H9 (cell line): ENCODE data around the gene CACNA1F. TPM values are rescaled to one million over a fixed set of nuclear protein-coding genes. Genes with fewer than 3 reads are reported as not detected.

ENCODE experiments used
- DNase-seq: peaks from one replicate; pipeline ENCODE4 v3.0.0-alpha.2; 2017
- H2AFZ ChIP-seq: one replicate; pipeline ENCODE4 v1.6.1; 2013; ENCODE audit warnings: mild to moderate bottlenecking, low read length, control low read depth, moderate library complexity
- H2AK5ac ChIP-seq: 2 replicates; pipeline ENCODE4 v1.6.1; 2013; ENCODE audit warnings: low read length, control low read depth, mixed read lengths; ENCODE audit not compliant: insufficient read length
- H2BK120ac ChIP-seq: one replicate; pipeline ENCODE4 v1.6.1; 2013; ENCODE audit warnings: low read depth, mild to moderate bottlenecking, low read length, control low read depth, inconsistent platforms; ENCODE audit not compliant: poor library complexity, severe bottlenecking
- H2BK12ac ChIP-seq: 2 replicates; pipeline ENCODE4 v1.6.1; 2013; ENCODE audit warnings: low read length, control low read depth, mixed read lengths, low read depth; ENCODE audit not compliant: insufficient read length
- H2BK15ac ChIP-seq: 2 replicates; pipeline ENCODE4 v1.6.1; 2013; ENCODE audit warnings: low read depth, low read length, control low read depth
- H2BK20ac ChIP-seq: one replicate; pipeline ENCODE4 v1.6.1; 2013; ENCODE audit warnings: low read depth, mild to moderate bottlenecking, low read length, control low read depth, inconsistent platforms; ENCODE audit not compliant: poor library complexity, severe bottlenecking
- H2BK5ac ChIP-seq: 2 replicates; pipeline ENCODE4 v1.6.1; 2013; ENCODE audit warnings: low read length, control low read depth, mixed read lengths; ENCODE audit not compliant: insufficient read length
- H3K14ac ChIP-seq: 2 replicates; pipeline ENCODE4 v1.6.1; 2013; ENCODE audit warnings: low read length, control low read depth; ENCODE audit not compliant: insufficient read depth
- H3K18ac ChIP-seq: 2 replicates; pipeline ENCODE4 v1.6.1; 2013; ENCODE audit warnings: low read depth, mild to moderate bottlenecking, mixed read lengths, low read length, control low read depth; ENCODE audit not compliant: insufficient read length
- H3K23ac ChIP-seq: 2 replicates; pipeline ENCODE4 v1.6.1; 2013; ENCODE audit warnings: low read length, control low read depth, mixed read lengths, low read depth; ENCODE audit not compliant: insufficient read length
- H3K23me2 ChIP-seq: 2 replicates; pipeline ENCODE4 v1.6.1; 2013; ENCODE audit warnings: low read depth, mild to moderate bottlenecking, mixed read lengths, low read length, control low read depth; ENCODE audit not compliant: insufficient read length, poor library complexity, severe bottlenecking
- H3K27ac ChIP-seq: 2 replicates; pipeline ENCODE4 v1.5.1; 2013; ENCODE audit warnings: low read length, control low read depth, mixed read lengths, low read depth; ENCODE audit not compliant: insufficient read length
- H3K27me3 ChIP-seq: 2 replicates; pipeline ENCODE4 v1.6.1; 2013; ENCODE audit warnings: low read length, control low read depth, inconsistent platforms; ENCODE audit not compliant: insufficient read depth
- H3K4ac ChIP-seq: 2 replicates; pipeline ENCODE4 v1.6.1; 2013; ENCODE audit warnings: low read depth, mild to moderate bottlenecking, control low read depth, inconsistent platforms, low read length, moderate library complexity
- H3K4me1 ChIP-seq: 2 replicates; pipeline ENCODE4 v1.6.1; 2013; ENCODE audit warnings: low read length, control low read depth, inconsistent platforms; ENCODE audit not compliant: insufficient read depth
- H3K4me2 ChIP-seq: 2 replicates; pipeline ENCODE4 v1.6.1; 2013; ENCODE audit warnings: low read length, control low read depth, mixed read lengths; ENCODE audit not compliant: insufficient read length, insufficient read depth
- H3K56ac ChIP-seq: 2 replicates; pipeline ENCODE4 v1.6.1; 2013; ENCODE audit warnings: low read depth, mild to moderate bottlenecking, mixed read lengths, low read length, control low read depth; ENCODE audit not compliant: insufficient read length
- H3K79me1 ChIP-seq: 2 replicates; pipeline ENCODE4 v1.6.1; 2013; ENCODE audit warnings: low read depth, mild to moderate bottlenecking, moderate library complexity, low read length, control low read depth, inconsistent platforms; ENCODE audit not compliant: insufficient read depth, poor library complexity, severe bottlenecking
- H3K79me2 ChIP-seq: 2 replicates; pipeline ENCODE4 v1.6.1; 2013; ENCODE audit warnings: low read length, control low read depth, inconsistent platforms; ENCODE audit not compliant: insufficient read depth
- H3K9ac ChIP-seq: 2 replicates; pipeline ENCODE4 v1.6.1; 2013; ENCODE audit warnings: low read length, control low read depth, mixed read lengths; ENCODE audit not compliant: insufficient read length; ENCODE audit errors: extremely low read depth
- H3K9me3 ChIP-seq: one replicate; pipeline ENCODE4 v1.6.1; 2013; ENCODE audit warnings: low read depth, low read length, inconsistent platforms; ENCODE audit not compliant: control insufficient read depth
- H3T11ph ChIP-seq: one replicate; pipeline ENCODE4 v1.6.1; 2013; ENCODE audit warnings: mild to moderate bottlenecking, low read length, control low read depth, inconsistent platforms
- H4K20me1 ChIP-seq: one replicate; pipeline ENCODE4 v1.6.1; 2013; ENCODE audit not compliant: control insufficient read depth, insufficient read length, insufficient read depth
- H4K5ac ChIP-seq: 2 replicates; pipeline ENCODE4 v1.6.1; 2013; ENCODE audit warnings: low read depth, mild to moderate bottlenecking, mixed read lengths, low read length, control low read depth; ENCODE audit not compliant: insufficient read length
- H4K8ac ChIP-seq: replicated peaks from 2 replicates; pipeline ENCODE4 v1.6.1; 2013; ENCODE audit warnings: low read length, control low read depth, mixed read lengths, low read depth; ENCODE audit not compliant: insufficient read length
- H4K91ac ChIP-seq: 2 replicates; pipeline ENCODE4 v1.6.1; 2013; ENCODE audit warnings: low read depth, mild to moderate bottlenecking, moderate library complexity, mixed read lengths, low read length, control low read depth; ENCODE audit not compliant: insufficient read length
- H3K27ac Mint-ChIP-seq, 3 experiments: 2 replicates in 2 of 3; 3 replicates in 1 of 3; pipeline ENCODE4 v1.8.0; 2020 to 2021; ENCODE audit warnings: mixed read lengths in 3 of 3, mild to moderate bottlenecking in 1 of 3, moderate library complexity in 1 of 3
- H3K27me3 Mint-ChIP-seq: 2 replicates; pipeline ENCODE4 v1.8.0; 2021; ENCODE audit warnings: low read depth, mild to moderate bottlenecking, moderate library complexity, mixed read lengths
- H3K36me3 Mint-ChIP-seq, 3 experiments: 2 replicates in 2 of 3; 3 replicates in 1 of 3; pipeline ENCODE4 v1.8.0; 2020 to 2021; ENCODE audit warnings: low read depth in 3 of 3, mixed read lengths in 3 of 3; ENCODE audit not compliant: insufficient read depth in 1 of 3
- H3K4me1 Mint-ChIP-seq, 2 experiments: 2 replicates each; pipeline ENCODE4 v1.8.0; 2020; ENCODE audit warnings: mixed read lengths in 2 of 2
- H3K4me3 Mint-ChIP-seq, 2 experiments: 2 replicates in 1 of 2; 3 replicates in 1 of 2; pipeline ENCODE4 v1.8.0; 2020 to 2021; ENCODE audit warnings: mild to moderate bottlenecking in 2 of 2, mixed read lengths in 2 of 2, moderate library complexity in 1 of 2
- H3K9me3 Mint-ChIP-seq, 2 experiments: 2 replicates in 1 of 2; 3 replicates in 1 of 2; pipeline ENCODE4 v1.8.0; 2020; ENCODE audit warnings: mild to moderate bottlenecking in 2 of 2, mixed read lengths in 2 of 2, moderate library complexity in 1 of 2
- WGBS: extraction: QIAGEN DNeasy Blood & Tissue Kit; methylation state at CpG from one replicate; pipeline ENCODE4 v1.1.7; 2013; ENCODE audit warnings: missing lambda C conversion rate, low lambda C conversion rate, mixed read lengths; ENCODE audit not compliant: insufficient read length; ENCODE audit errors: extremely low coverage; 5-methylcytosine and 5-hydroxymethylcytosine counted together
- total RNA-seq: library from RNA; stranded (reverse); gene quantifications from 2 replicates; pipeline ENCODE4 v1.2.1, GENCODE V29; 2021
- TF ChIP-seq, protein P1 (sequence below): fragments of 200-600 bp; sonication (generic); conservative IDR thresholded peaks from 3 replicates; pipeline ENCODE4 v1.8.0; 2021; ENCODE audit warnings: antibody characterized with exemption, mild to moderate bottlenecking

Gene CACNA1F
- total RNA-seq, 1 experiment from 2014 or later, result 1.4 TPM

GRCh38 chrX:49227726-49228125 lies 5.4 kb downstream of the CACNA1F start:
- Histone ChIP-seq H2BK15ac (no peak overlapping the region), H3K9me3 (peaks cover 27% of the 10 kb centered on the region), H3K4me2 (no peak overlapping the region), H2BK5ac (no peak overlapping the region), H3T11ph (no peak overlapping the region), H2BK20ac (no peak overlapping the region), H3K79me2 (no peaks in the 10 kb centered on the region), H3K4ac (no peak overlapping the region), H4K5ac (no peak overlapping the region), H3K27ac (no peak overlapping the region), H3K56ac (no peak overlapping the region), H3K18ac (no peak overlapping the region), H2AK5ac (no peak overlapping the region), H2BK120ac (no peak overlapping the region), H3K23ac (no peak overlapping the region), H3K27me3 (no peaks in the 10 kb centered on the region), H3K4me1 (no peaks in the 10 kb centered on the region; the same call in 1 of the 2 replicates), H3K23me2 (no peaks in the 10 kb centered on the region), H3K79me1 (no peaks in the 10 kb centered on the region), H3K9ac (no peak overlapping the region), H4K91ac (no peak overlapping the region), H4K20me1 (no peaks in the 10 kb centered on the region), H2AFZ (no peak overlapping the region), H3K14ac (no peak overlapping the region), H4K8ac (no peak overlapping the region), H2BK12ac (no peak overlapping the region)
- Mint-ChIP-seq H3K27me3 (peaks cover 12% of the 10 kb centered on the region), H3K9me3 (peaks cover 74 to 84% of the 10 kb centered on the region in 2 experiments), H3K4me3 (no peak overlapping the region), H3K4me1 (peaks cover 8 to 24% of the 10 kb centered on the region in 2 experiments), H3K36me3 (peaks cover 2 to 4% (median 3%) of the 10 kb centered on the region in 3 experiments; a peak in 5 of 7 replicates), H3K27ac (no peak overlapping the region; a peak in 1 of 7 replicates)
- TF ChIP-seq, protein P1, sequence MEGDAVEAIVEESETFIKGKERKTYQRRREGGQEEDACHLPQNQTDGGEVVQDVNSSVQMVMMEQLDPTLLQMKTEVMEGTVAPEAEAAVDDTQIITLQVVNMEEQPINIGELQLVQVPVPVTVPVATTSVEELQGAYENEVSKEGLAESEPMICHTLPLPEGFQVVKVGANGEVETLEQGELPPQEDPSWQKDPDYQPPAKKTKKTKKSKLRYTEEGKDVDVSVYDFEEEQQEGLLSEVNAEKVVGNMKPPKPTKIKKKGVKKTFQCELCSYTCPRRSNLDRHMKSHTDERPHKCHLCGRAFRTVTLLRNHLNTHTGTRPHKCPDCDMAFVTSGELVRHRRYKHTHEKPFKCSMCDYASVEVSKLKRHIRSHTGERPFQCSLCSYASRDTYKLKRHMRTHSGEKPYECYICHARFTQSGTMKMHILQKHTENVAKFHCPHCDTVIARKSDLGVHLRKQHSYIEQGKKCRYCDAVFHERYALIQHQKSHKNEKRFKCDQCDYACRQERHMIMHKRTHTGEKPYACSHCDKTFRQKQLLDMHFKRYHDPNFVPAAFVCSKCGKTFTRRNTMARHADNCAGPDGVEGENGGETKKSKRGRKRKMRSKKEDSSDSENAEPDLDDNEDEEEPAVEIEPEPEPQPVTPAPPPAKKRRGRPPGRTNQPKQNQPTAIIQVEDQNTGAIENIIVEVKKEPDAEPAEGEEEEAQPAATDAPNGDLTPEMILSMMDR, result no peak
- no CpG with 5 or more reads among the region's 2 CpGs for WGBS
- no peak for DNase-seq
